Measurements from ENCODE around the gene SRSF12.

GRCh38 chr6:89050155-89050554 lies 67.7 kb downstream of the SRSF12 start:
- no peak for TF ChIP-seq EZH2phosphoT487 (IDR thresholded peaks at IDR 0.05; ENCODE audit: low read length)
- TF ChIP-seq CTCF (IDR thresholded peaks at IDR 0.05; ENCODE audit: low read length) = no peak

Measured in MM.1S (cell line).